CD4-positive, alpha-beta memory T cell (primary cell): ENCODE measurements around the gene NTF3. TPM values are rescaled to one million over a fixed set of nuclear protein-coding genes. Genes with fewer than 3 reads are reported as not detected.

Experiments used
- CTCF ChIA-PET: fragments of 350-600 bp; sonication (Branson Sonifier 250); formaldehyde crosslinking; loops from one replicate; lab custom pipeline; 2021; ENCODE audit warnings: inconsistent platforms; ENCODE audit not compliant: partially characterized antibody; lab: Charles Lee
- POLR2A ChIA-PET: fragments of 350-600 bp; sonication (Branson Sonifier 250); formaldehyde crosslinking; loops from one replicate; lab custom pipeline; 2021; ENCODE audit not compliant: partially characterized antibody; lab: Charles Lee
- DNase-seq, 5 donors: peaks; one replicate each; pipeline versions ENCODE4 v3.0.0 to v3.0.0-alpha.2; 2020 to 2022; ENCODE audit warnings: mixed read lengths in 1 of 5
- H3K27ac ChIP-seq: one replicate; pipeline ENCODE4 v1.7.0; 2013; ENCODE audit warnings: low read depth, low read length
- H3K27me3 ChIP-seq: 2 replicates; pipeline ENCODE4 v1.7.0; 2013; ENCODE audit warnings: mild to moderate bottlenecking, low read length, moderate library complexity; ENCODE audit not compliant: insufficient read depth
- H3K36me3 ChIP-seq: 2 replicates; pipeline ENCODE4 v1.7.0; 2013; ENCODE audit warnings: mild to moderate bottlenecking, low read length, moderate library complexity; ENCODE audit not compliant: insufficient read depth
- H3K4me1 ChIP-seq: 2 replicates; pipeline ENCODE4 v1.7.0; 2013; ENCODE audit warnings: mild to moderate bottlenecking, low read length, moderate library complexity; ENCODE audit not compliant: insufficient read depth
- H3K4me3 ChIP-seq, 2 donors: one replicate each; pipeline ENCODE4 v1.7.0; 2013; ENCODE audit warnings: low read length in 2 of 2, mild to moderate bottlenecking in 1 of 2
- H3K9me3 ChIP-seq, 2 donors: one replicate each; pipeline ENCODE4 v1.7.0; 2013; ENCODE audit warnings: low read length in 2 of 2, control low read depth in 1 of 2; ENCODE audit not compliant: control insufficient read depth in 1 of 2
- H3K27ac Mint-ChIP-seq, 7 donors: one replicate each; pipeline ENCODE4 v1.8.0; 2020 to 2021; ENCODE audit warnings: mixed read lengths in 7 of 7, mild to moderate bottlenecking in 6 of 7, inconsistent platforms in 3 of 7, moderate library complexity in 3 of 7
- H3K27me3 Mint-ChIP-seq, 2 donors: one replicate each; pipeline ENCODE4 v1.8.0; 2020 to 2021; ENCODE audit warnings: mixed read lengths in 2 of 2
- H3K36me3 Mint-ChIP-seq, 2 donors: one replicate each; pipeline ENCODE4 v1.8.0; 2020 to 2021; ENCODE audit warnings: mixed read lengths in 2 of 2, inconsistent platforms in 1 of 2, mild to moderate bottlenecking in 1 of 2
- H3K4me1 Mint-ChIP-seq, 4 donors: one replicate each; pipeline ENCODE4 v1.8.0; 2020 to 2021; ENCODE audit warnings: mixed read lengths in 4 of 4, mild to moderate bottlenecking in 1 of 4
- H3K4me3 Mint-ChIP-seq, 8 donors: one replicate each; pipeline ENCODE4 v1.8.0; 2020 to 2021; ENCODE audit warnings: mixed read lengths in 8 of 8, mild to moderate bottlenecking in 7 of 8, moderate library complexity in 6 of 8, inconsistent platforms in 3 of 8
- H3K9me3 Mint-ChIP-seq, 8 donors: one replicate each; pipeline ENCODE4 v1.8.0; 2020 to 2021; ENCODE audit warnings: mixed read lengths in 8 of 8, mild to moderate bottlenecking in 5 of 8, inconsistent platforms in 3 of 8, moderate library complexity in 1 of 8
- intact Hi-C: fragments of 100-400 bp; cut with micrococcal nuclease; formaldehyde crosslinking; loops from one replicate; pipeline ENCODE4 v1.15.1; 2023
- polyA plus RNA-seq, 2 donors: library from polyadenylated mRNA; unstranded; fragments of 300-500 nt; fragmentation: Illumina TruSeq; gene quantifications; one replicate each; pipeline ENCODE4 v1.2.3, GENCODE V29; 2021
- total RNA-seq, 2 experiments: library from RNA; stranded (reverse); gene quantifications; one replicate each; pipeline ENCODE4 v1.2.3, GENCODE V29; 2021

The NTF3 gene
- total and polyA plus RNA-seq, 4 experiments from 2014 or later, result not detected

DNA sequence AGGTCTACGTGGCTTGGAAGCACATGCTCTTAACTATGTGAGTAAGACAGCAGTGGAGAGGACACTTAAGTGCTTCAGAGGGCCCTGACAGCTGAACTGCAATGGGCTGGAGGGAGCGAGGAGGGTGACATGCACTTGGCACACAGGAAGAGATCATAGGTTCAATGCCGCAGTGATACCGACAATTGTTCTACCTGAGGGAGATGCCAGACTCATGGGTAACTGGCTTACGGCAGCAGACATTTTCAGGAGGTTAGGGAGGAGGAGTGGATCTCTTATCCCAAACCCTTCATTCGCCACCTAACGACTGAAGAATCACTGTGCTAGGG, 68.4 kb downstream of the NTF3 start:
- H3K36me3 Mint-ChIP-seq, result no peaks in the 10 kb centered on the region
- H3K27me3 Mint-ChIP-seq, result peaks cover 0 to 5% of the 10 kb centered on the region in 2 donors
- DNase-seq, result no peak
- no peaks in the 10 kb centered on the region for H3K36me3 ChIP-seq
- H3K4me1 Mint-ChIP-seq, result no peaks in the 10 kb centered on the region
- CTCF ChIA-PET, result no interaction called here
- H3K4me3 Mint-ChIP-seq, result no peak overlapping the region
- H3K4me1 ChIP-seq, result no peaks in the 10 kb centered on the region
- no peak overlapping the region for H3K27ac ChIP-seq
- H3K9me3 ChIP-seq, result no peaks in the 10 kb centered on the region
- H3K4me3 ChIP-seq, result no peak overlapping the region
- H3K27ac Mint-ChIP-seq, result no peak overlapping the region
- peaks cover 0 to 3% (median 0%) of the 10 kb centered on the region in 8 donors for H3K9me3 Mint-ChIP-seq
- intact Hi-C loops, result no loop called here
- H3K27me3 ChIP-seq, result no peaks in the 10 kb centered on the region
- POLR2A ChIA-PET, result no interaction called here

DNA sequence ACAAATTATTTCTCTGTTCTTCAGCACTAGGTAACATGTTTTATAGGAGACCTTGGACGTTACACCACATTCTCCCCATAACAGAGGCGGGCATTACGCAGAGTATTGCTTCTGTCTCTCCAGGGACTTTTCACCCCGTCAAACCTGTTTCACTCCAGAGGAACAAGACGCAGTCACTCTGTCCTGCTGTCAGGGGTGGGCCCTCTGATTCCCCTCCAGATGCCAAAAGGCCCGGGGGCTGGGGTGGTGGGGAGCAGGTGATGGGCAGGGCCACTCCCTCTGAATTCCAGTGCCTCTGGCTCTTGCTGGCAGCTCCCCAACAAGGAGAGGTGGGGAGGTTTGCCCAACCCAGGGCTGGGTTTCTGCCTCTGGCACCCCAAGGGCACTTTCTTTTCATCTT, 71.9 kb downstream of the NTF3 start:
- Mint-ChIP-seq H3K27me3 (peaks cover 4 to 5% of the 10 kb centered on the region in 2 donors), H3K4me3 (no peak overlapping the region), H3K9me3 (peaks cover 0 to 3% (median 0%) of the 10 kb centered on the region in 8 donors), H3K36me3 (no peaks in the 10 kb centered on the region), H3K27ac (no peak overlapping the region), H3K4me1 (no peaks in the 10 kb centered on the region)
- no peaks in the 10 kb centered on the region for H3K4me1 ChIP-seq
- no peaks in the 10 kb centered on the region for H3K27me3 ChIP-seq
- no peaks in the 10 kb centered on the region for H3K36me3 ChIP-seq
- no peak overlapping the region for H3K27ac ChIP-seq
- no peak for DNase-seq
- intact Hi-C loops, result no loop called here
- ChIA-PET CTCF (no interaction called here), POLR2A (no interaction called here)
- H3K9me3 ChIP-seq, result no peaks in the 10 kb centered on the region
- no peak overlapping the region for H3K4me3 ChIP-seq

DNA sequence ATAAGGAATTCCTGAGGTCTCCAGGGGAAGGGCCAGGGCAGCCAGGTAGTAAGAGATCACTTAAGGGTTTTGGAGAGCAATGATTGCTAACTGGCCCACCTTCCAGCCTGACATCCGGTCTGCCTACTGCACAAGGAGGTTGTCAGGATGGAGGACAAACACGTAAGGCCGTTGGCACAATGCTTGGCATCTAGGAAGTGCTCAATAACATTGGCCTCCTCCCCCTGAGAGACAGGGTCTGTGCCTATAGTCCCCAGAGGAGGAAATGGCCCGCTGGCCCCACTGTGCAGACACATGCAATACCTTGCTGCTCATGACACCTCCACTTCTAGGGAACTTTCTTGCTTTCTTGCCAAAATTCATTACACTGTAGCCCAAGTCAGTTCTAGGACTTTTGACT, 73.2 kb downstream of the NTF3 start:
- H3K27me3 Mint-ChIP-seq, result peaks cover 4 to 5% of the 10 kb centered on the region in 2 donors
- Histone ChIP-seq H3K4me3 (no peak overlapping the region), H3K27ac (no peak overlapping the region), H3K4me1 (no peaks in the 10 kb centered on the region), H3K36me3 (no peaks in the 10 kb centered on the region), H3K9me3 (no peaks in the 10 kb centered on the region), H3K27me3 (no peaks in the 10 kb centered on the region)
- peaks cover 0 to 3% (median 0%) of the 10 kb centered on the region in 8 donors for H3K9me3 Mint-ChIP-seq
- DNase-seq, result no peak
- ChIA-PET CTCF (no interaction called here), POLR2A (no interaction called here)
- H3K4me3 Mint-ChIP-seq, result no peak overlapping the region
- no peaks in the 10 kb centered on the region for H3K36me3 Mint-ChIP-seq
- intact Hi-C loops, result no loop called here
- H3K27ac Mint-ChIP-seq, result no peak overlapping the region
- H3K4me1 Mint-ChIP-seq, result no peaks in the 10 kb centered on the region

DNA sequence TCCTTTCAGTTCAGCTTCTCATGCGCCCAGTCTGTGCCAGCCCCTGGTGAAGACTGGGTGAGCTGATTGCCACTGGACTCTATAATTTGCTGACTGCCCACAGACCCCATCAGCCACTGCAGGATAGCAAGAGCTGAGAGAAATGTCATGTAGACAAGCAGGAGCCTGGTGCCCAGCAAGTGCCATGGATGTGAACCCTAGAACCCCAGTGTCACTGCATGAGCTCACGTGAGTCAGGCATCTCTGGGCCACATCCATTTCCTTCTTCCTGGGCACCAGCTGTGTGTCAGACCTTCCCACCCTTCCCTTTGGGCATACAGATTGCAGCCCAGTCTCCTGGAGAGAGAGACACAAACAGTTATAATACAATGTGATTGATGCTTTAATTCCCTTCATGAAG, 73.8 kb downstream of the NTF3 start:
- Mint-ChIP-seq H3K4me1 (no peaks in the 10 kb centered on the region), H3K9me3 (peaks cover 0 to 3% (median 0%) of the 10 kb centered on the region in 8 donors), H3K27me3 (peaks cover 5 to 7% of the 10 kb centered on the region in 2 donors), H3K27ac (no peak overlapping the region), H3K4me3 (no peak overlapping the region), H3K36me3 (no peaks in the 10 kb centered on the region)
- DNase-seq, result no peak
- Histone ChIP-seq H3K27ac (no peak overlapping the region), H3K9me3 (no peaks in the 10 kb centered on the region), H3K4me1 (no peaks in the 10 kb centered on the region), H3K36me3 (no peaks in the 10 kb centered on the region), H3K4me3 (no peak overlapping the region), H3K27me3 (no peaks in the 10 kb centered on the region)
- CTCF ChIA-PET, result no interaction called here
- POLR2A ChIA-PET, result no interaction called here
- intact Hi-C loops, result no loop called here

DNA sequence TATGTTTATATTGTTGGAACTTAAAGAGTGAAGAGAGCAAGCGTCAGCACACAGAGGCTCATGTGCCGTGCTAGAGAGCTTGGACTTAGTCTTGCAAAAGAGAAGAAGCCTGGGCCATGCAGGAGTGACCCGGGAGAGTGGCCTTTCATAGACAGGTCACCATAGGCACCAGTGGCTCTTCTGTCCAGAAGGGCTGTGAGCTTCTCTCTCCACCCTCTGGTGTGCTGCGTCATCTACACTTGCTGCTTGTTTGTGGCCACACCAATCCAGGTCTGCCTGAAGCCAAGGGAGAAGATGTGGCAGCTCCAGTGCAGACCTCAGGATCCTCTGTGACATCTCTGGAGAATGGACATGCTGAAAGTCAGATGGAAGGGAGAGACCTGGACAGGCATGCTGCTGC, 74.4 kb downstream of the NTF3 start:
- no peaks in the 10 kb centered on the region for H3K4me1 ChIP-seq
- DNase-seq, result no peak
- H3K9me3 ChIP-seq, result no peaks in the 10 kb centered on the region
- Mint-ChIP-seq H3K4me3 (no peak overlapping the region), H3K4me1 (peaks cover 0 to 3% (median 0%) of the 10 kb centered on the region in 4 donors), H3K9me3 (peaks cover 0 to 3% (median 0%) of the 10 kb centered on the region in 8 donors), H3K27me3 (peaks cover 9 to 11% of the 10 kb centered on the region in 2 donors), H3K27ac (no peak overlapping the region), H3K36me3 (no peaks in the 10 kb centered on the region)
- no peaks in the 10 kb centered on the region for H3K36me3 ChIP-seq
- H3K27ac ChIP-seq, result no peak overlapping the region
- ChIA-PET CTCF (no interaction called here), POLR2A (no interaction called here)
- no peak overlapping the region for H3K4me3 ChIP-seq
- intact Hi-C loops, result no loop called here
- H3K27me3 ChIP-seq, result no peaks in the 10 kb centered on the region

DNA sequence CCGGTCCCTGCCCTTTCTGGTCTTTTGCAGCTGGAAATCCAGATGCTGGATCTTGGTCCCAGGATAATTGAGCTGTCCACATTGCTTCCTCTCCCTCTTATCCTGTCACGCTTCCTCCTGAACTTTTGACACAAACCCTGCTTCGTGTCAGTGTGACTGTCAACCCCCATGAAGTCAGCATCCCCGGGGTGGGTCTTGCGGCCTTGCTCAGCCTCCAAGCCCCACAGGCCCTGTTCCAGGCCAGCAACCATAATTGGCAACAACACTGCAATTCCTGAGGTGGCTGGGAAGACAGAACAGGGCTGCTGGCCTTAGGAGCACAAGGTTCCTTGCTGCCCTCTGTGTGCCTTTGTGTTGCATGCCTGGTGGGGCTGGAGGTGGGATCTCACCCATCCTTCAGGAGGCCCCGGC, 74.9 kb downstream of the NTF3 start:
- H3K27me3 ChIP-seq, result no peaks in the 10 kb centered on the region
- no peaks in the 10 kb centered on the region for H3K4me1 ChIP-seq
- peaks cover 0 to 3% (median 0%) of the 10 kb centered on the region in 4 donors for H3K4me1 Mint-ChIP-seq
- CTCF ChIA-PET, result no interaction called here
- H3K36me3 Mint-ChIP-seq, result no peaks in the 10 kb centered on the region
- H3K9me3 Mint-ChIP-seq, result no peaks in the 10 kb centered on the region
- H3K4me3 Mint-ChIP-seq, result no peak overlapping the region
- no peak overlapping the region for H3K27ac Mint-ChIP-seq
- POLR2A ChIA-PET, result no interaction called here
- no peak overlapping the region for H3K4me3 ChIP-seq
- H3K9me3 ChIP-seq, result no peaks in the 10 kb centered on the region
- H3K27ac ChIP-seq, result no peak overlapping the region
- DNase-seq, result no peak
- intact Hi-C loops, result no loop called here
- H3K36me3 ChIP-seq, result no peaks in the 10 kb centered on the region
- peaks cover 9% of the 10 kb centered on the region in 2 donors for H3K27me3 Mint-ChIP-seq

DNA sequence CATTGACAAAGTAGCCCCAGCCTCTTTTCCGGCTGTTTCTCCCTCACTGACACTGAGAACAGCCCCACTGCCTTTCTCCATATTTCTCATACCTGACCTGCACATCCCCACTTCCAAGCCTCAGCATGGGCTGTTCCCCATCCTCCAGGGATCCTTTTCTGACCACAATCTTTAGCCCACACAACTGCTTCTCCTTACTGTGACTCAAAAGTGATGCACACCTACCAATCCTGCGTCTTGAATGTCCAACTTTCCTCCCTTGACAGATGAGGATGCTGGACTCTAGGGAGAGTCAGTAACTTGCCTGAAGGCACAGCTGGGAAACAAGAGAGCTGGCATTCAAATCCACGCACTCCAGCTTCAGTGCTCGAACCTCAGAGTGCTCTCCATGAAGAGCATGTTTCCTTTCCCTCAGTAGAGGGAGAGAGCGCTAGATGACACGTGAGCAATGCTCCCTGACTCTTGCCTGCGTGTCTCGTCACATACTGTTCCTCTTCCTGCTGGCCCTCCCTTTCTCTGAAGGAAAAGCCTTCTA, 75.6 kb downstream of the NTF3 start:
- peaks cover 9% of the 10 kb centered on the region in 2 donors for H3K27me3 Mint-ChIP-seq
- no peak for DNase-seq
- H3K4me3 Mint-ChIP-seq, result no peak overlapping the region
- Histone ChIP-seq H3K4me1 (no peaks in the 10 kb centered on the region), H3K36me3 (no peaks in the 10 kb centered on the region), H3K4me3 (no peak overlapping the region), H3K27ac (no peak overlapping the region), H3K27me3 (no peaks in the 10 kb centered on the region), H3K9me3 (no peaks in the 10 kb centered on the region)
- H3K9me3 Mint-ChIP-seq, result no peaks in the 10 kb centered on the region
- peaks cover 0 to 3% (median 0%) of the 10 kb centered on the region in 4 donors for H3K4me1 Mint-ChIP-seq
- intact Hi-C loops, result no loop called here
- ChIA-PET CTCF (no interaction called here), POLR2A (no interaction called here)
- no peaks in the 10 kb centered on the region for H3K36me3 Mint-ChIP-seq
- no peak overlapping the region for H3K27ac Mint-ChIP-seq

DNA sequence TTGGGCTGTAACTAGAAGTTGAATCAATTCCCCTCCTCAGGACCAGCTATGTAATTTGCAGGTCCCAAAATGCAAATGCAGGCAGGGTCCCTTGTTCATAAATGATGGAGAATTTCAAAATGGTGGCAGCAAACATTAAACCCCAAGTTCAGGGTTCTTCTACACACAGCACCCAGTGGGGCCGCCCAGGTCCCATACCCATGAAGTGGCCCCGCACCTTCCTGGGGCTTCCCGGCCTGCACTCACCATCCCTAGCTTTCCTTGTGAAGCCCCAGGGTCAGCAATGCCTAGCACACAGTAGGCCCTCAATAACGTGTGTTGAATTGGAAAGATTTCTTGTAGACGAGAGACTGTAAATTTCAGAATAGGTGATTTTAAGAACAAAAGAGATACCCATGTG, 76.0 kb downstream of the NTF3 start:
- no peak for DNase-seq
- no peaks in the 10 kb centered on the region for H3K4me1 ChIP-seq
- intact Hi-C loops, result no loop called here
- H3K36me3 ChIP-seq, result no peaks in the 10 kb centered on the region
- CTCF ChIA-PET, result no interaction called here
- POLR2A ChIA-PET, result no interaction called here
- H3K36me3 Mint-ChIP-seq, result no peaks in the 10 kb centered on the region
- H3K27me3 Mint-ChIP-seq, result peaks cover 9% of the 10 kb centered on the region in 2 donors
- no peak overlapping the region for H3K4me3 ChIP-seq
- no peak overlapping the region for H3K27ac Mint-ChIP-seq
- H3K27me3 ChIP-seq, result no peaks in the 10 kb centered on the region
- H3K4me3 Mint-ChIP-seq, result no peak overlapping the region
- H3K4me1 Mint-ChIP-seq, result peaks cover 0 to 3% (median 0%) of the 10 kb centered on the region in 4 donors
- H3K27ac ChIP-seq, result no peak overlapping the region
- H3K9me3 Mint-ChIP-seq, result no peaks in the 10 kb centered on the region
- no peaks in the 10 kb centered on the region for H3K9me3 ChIP-seq
